HG03045 (cell line): ENCODE measurements around the gene CST6.
"Not testable (repeated sequence)": the region's sequence is repeated elsewhere in the genome, so short reads cannot be mapped to it uniquely, and the experiment has no call there.

ENCODE experiments used
- ATAC-seq: cut with Tn5 transposase; IDR thresholded peaks from one replicate; pipeline ENCODE4 v1.9.1; 2021; ENCODE audit warnings: mild to moderate bottlenecking, moderate library complexity; ENCODE audit not compliant: unreplicated experiment

Gene CST6

GRCh38 chr11:66014804-66015453 is 3.1 kb downstream of the CST6 start:
- ATAC-seq = no peak

GRCh38 chr11:66015454-66015881 is 3.7 kb downstream of the CST6 start:
- ATAC-seq = no peak

DNA sequence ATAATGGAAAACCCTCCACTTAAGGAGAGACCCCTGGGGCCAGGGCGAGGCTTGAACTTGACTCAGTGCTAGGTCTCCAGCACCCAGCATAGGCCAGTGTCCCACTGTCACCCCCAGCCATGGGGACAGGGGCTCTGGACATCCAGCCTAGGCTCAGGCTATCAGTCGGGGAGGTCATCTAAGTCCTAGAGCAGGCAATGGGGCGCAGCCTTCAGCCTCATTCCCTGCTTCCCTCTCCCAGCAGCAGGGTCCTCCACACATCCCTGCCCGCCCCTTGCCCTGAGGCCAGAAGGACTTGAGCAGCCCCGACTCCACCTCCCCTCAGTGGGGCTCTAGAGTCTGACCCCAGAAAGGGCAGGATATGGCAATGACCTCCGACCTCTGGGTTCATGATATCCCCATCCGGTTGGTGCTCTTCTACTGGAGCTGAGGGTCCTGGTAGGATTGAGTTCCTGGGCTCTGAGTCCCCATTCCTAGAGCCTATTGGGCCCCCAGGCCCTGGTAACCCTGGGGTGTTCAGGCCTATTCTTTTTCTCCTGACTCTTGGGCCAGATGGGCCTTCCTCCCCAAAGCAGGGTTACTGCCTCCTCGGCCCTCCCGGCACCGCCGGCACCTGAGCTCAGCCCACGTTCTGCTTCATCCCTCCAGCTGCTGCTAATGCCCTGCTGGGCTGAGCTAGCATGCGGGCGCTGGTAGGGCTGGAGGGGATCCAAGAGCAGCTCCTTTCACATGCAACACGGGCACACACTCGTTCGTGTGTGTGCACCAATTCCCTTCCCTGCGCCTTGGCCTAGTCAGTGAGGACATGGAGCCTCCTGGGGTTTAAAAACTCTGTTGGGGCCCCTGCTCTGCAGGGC is 4.4 kb downstream of the CST6 start:
- ATAC-seq = no peak

- no peak for ATAC-seq
These were observed 5.0 kb downstream of the CST6 start for GRCh38 chr11:66016793-66017177.

- no peak for ATAC-seq
These were observed 5.5 kb downstream of the CST6 start for GRCh38 chr11:66017321-66017720.

- ATAC-seq = no peak
These were observed 8.4 kb downstream of the CST6 start for GRCh38 chr11:66020212-66020611.

GRCh38 chr11:66020618-66021357 is 9.0 kb downstream of the CST6 start:
- ATAC-seq = no peak

GRCh38 chr11:66022401-66023185 is 10.8 kb downstream of the CST6 start:
- no peak for ATAC-seq

DNA sequence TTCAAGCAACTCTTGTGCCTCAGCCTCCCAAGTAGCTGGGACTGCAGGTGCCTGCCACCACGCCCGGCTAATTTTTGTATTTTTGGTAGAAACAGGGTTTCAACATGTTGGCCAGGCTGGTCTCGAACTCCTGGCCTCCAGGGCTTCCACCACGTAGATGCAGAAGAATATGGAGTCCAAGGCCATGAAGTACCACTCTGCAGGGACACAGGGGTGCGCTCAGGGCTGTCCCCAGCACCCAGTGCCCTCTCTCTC is 11.3 kb downstream of the CST6 start:
- not testable (repeated sequence) for ATAC-seq

DNA sequence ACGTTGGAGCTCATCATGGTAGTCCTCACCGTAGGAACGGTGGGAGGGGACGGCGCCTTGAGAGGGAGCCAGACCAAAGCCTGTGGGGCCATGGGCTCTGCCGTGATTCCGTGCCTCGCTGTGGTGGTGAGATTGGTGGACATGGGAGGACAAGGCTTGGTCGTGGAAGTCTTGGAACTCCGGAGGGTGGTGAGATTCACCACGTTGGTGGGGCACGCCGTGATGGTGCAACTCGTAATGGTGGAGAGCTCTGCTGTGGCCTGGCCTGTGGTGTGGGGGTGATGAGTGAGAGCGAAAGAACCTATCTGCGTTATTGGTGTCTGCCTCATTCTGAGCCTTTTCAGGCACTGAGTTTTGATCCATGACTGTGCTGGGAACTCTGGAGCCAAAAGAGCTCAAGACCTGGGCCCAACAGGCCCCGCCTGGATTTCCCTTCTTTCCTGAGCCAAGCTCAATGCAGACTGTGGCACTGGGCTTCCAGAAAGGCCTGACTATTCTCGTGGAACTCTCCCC is 14.3 kb downstream of the CST6 start, which contains the start of gene CATSPER1:
Gene CATSPER1 (minus strand): TSS at position 463 of the 513 bp plus-strand sequence. CDS start 100 bp downstream, at position 363.
- ATAC-seq = no peak

DNA sequence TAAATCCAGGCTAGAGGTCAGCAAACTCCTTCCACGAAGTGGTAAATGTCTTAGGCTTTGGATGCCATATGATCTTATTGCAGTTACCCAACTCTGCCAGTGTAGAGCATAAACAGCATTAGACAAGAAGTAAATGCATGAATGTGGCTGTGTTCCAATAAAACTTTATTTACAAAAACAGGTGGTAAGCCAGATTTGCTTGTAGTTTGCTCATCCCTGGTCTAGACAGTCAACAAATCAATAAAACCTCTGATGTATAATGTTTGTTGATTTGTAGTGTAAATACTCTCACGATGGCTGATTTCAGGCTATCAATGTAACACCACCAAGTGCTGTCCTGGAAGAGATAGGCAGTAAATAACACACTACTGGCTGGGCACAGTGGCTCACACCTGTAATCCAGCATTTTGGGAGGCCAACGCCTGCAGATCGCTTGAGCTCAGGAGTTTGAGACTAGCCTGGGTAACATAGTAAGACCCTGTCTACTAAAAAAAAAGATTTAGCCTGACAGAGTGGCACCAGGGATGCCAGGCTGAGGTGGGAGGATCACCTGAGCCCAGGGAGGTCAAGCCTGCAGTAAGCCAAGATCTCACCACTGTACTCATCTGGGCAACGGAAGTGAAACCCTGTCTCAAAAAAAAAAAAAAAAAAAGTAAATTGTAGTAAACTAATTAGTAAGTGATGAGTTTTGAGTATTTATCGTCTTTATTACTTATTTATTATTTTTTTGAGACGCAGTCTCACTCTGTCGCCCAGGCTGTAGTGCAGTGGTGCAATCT is 21.3 kb downstream of the CST6 start:
- no peak for ATAC-seq

GRCh38 chr11:66035653-66036333 is 24.0 kb downstream of the CST6 start:
- no peak for ATAC-seq

GRCh38 chr11:66036334-66036710 is 24.5 kb downstream of the CST6 start:
- no peak for ATAC-seq

GRCh38 chr11:66037327-66037726 is 25.5 kb downstream of the CST6 start:
- ATAC-seq = no peak

GRCh38 chr11:66039765-66040164 is 28.0 kb downstream of the CST6 start:
- no peak for ATAC-seq

DNA sequence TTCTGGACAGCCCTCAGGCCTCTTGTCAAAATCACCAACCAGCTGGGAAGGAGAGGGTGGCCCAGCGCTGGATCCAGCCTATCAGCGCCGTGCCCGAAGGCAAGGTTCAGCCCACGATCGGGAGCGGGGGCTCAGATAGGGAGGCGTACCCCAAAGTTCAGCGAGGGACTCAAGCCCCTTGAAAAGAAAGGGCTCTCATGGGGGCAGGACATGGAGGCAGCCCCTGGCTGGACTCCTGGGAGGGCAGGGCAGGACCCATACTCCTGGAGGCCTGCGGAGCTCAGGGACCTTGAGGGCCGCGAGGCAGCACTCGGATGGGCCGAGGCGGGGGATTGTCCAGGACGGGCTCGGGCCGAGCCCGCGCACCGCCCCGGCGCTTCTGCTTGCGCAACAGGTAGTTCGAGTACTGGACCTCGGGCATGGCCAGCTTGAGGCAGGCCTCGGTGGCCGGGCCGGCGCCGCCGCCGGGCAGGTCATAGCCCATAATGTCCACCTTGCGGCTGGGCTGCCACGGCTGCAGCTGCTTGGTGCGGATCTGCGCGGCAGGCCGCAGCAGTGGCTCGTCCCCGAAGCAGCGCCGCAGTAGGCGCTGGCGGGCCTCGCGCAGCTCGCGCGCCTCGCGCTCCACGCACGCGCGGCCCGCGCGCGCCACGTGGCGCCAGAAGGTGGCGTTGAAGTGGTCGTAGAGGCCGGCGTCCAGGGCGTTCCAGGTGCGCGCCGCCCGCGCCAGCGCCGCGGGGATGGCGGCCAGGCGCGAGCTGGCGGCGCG is 30.6 kb downstream of the CST6 start:
- ATAC-seq = no peak

- no peak for ATAC-seq
These were observed 31.4 kb downstream of the CST6 start for GRCh38 chr11:66042996-66043906.

DNA sequence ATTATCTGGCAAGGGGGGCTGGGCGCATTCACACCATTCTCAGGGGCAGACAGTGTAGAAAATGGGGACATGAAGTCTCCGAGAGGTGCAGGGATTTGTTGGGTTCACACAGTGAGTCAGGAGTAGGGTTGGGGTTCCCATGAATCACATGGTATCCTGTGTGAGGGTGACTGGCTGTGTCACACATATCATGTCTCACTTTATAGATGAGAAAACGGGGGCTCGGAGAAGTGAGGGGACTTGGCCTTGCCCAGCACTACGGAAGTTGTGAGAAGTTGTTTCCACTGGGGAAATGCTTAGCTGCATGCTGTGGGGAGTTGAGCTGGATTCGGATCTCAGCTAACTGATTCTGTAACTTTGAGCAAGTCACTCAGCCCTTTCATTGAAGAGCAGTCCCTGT is 32.9 kb downstream of the CST6 start:
- ATAC-seq = no peak
